GM10266 (cell line): Measurements from ENCODE around the gene HSF2.

Source experiments
- DNase-seq: peaks from one replicate; pipeline ENCODE4 v3.0.0; 2012; ENCODE audit errors: extremely low spot score
- TF ChIP-seq, protein P1 (sequence below): IDR thresholded peaks from 2 replicates; pipeline ENCODE4 v1.5.1; 2012; ENCODE audit warnings: mild to moderate bottlenecking, low read depth; ENCODE audit not compliant: control insufficient read depth, insufficient read depth; ENCODE audit errors: missing control alignments

The HSF2 gene

DNA sequence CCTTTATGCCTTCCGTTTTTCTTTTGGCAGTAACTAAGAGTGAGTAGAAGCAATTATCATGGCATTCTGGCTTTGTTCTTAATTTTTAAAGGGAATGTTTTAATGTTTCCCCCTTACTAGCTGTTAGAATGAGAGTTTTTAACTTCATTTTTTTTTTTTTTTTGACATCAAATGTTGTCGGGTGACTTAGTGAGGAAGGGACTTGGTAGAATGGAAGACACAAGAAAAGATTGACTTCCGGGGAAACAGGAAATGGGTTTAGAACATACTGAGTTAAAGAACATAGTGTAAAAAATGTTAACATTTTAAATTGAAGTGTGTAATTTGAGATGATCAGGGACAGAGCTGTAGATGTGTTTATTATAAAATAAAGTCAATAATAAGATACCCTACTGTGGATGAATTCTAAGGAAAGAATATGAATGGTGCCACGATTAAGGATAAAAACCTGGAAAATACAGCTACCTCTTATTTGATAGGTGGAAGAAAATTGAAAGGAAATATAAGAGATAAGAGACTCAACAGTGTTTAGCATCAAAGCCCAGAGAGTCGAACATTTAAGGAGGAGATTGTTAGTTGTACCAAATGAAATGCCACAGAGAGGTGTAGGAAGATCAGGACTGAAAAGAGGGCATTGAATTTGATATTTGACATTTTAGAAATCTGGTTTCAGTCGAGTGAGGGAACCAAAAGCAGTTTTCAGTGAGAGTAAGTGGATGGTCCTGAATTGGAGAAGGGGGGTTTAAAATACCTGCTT is 9.4 kb downstream of the HSF2 start:
- DNase-seq, result no peak
- TF ChIP-seq, protein P1, sequence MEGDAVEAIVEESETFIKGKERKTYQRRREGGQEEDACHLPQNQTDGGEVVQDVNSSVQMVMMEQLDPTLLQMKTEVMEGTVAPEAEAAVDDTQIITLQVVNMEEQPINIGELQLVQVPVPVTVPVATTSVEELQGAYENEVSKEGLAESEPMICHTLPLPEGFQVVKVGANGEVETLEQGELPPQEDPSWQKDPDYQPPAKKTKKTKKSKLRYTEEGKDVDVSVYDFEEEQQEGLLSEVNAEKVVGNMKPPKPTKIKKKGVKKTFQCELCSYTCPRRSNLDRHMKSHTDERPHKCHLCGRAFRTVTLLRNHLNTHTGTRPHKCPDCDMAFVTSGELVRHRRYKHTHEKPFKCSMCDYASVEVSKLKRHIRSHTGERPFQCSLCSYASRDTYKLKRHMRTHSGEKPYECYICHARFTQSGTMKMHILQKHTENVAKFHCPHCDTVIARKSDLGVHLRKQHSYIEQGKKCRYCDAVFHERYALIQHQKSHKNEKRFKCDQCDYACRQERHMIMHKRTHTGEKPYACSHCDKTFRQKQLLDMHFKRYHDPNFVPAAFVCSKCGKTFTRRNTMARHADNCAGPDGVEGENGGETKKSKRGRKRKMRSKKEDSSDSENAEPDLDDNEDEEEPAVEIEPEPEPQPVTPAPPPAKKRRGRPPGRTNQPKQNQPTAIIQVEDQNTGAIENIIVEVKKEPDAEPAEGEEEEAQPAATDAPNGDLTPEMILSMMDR, result no peak

DNA sequence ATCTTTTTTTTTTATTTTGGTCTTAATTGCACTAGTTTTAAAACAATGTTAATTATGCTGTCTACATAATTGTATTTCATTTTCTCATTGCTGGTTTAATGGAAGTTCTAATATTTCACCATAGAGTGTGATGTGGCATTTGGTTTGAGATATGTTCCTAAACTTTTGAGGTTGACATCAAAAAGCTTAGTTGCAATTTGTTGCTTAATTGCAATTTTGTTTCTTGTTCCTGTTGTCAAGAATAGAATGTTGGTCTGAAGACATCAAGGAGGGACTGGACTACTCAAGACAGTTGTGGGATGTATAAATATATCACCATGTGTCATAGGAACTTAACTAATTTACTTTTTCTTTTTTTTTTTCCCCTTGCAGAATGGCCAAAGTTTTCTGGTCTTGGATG is 12.5 kb downstream of the HSF2 start:
- DNase-seq, result no peak
- TF ChIP-seq, protein P1, result no peak

DNA sequence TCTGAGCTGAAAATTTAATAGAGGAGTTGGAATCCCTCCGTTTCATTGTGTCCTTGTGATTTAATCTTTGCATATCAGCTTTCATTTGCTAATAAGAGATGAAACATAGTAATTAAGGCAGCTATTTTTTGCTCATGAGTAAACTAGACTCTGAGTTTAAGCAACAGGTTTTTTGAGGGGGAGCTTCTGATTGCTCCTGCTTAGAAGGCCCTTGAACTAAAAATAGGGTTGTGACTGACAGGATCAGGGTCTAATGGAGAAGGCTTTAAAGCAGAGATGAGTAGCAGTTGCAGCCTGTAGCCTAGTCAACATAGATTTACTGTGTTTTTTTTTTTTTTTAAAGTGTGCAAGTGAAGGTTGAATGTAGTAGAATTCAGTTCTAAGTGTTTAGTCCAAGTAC is 17.4 kb downstream of the HSF2 start:
- no peak for DNase-seq
- TF ChIP-seq, protein P1, result no peak

DNA sequence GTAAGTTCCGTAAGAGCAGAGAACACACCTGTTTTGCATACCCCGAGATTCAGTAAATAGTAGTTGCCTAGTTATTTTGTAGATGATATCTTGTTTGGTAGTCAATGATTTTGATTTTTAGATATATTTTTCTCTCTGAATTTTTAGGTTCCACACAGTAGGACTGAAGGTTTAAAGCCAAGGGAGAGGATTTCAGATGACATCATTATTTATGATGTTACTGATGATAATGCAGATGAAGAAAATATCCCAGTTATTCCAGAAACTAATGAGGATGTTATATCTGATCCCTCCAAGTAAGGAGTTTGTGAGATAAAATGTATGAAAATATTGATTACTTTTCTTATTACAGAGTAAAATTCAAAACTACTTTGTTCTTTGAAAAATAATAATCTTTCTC is 22.6 kb downstream of the HSF2 start:
- DNase-seq, result no peak

DNA sequence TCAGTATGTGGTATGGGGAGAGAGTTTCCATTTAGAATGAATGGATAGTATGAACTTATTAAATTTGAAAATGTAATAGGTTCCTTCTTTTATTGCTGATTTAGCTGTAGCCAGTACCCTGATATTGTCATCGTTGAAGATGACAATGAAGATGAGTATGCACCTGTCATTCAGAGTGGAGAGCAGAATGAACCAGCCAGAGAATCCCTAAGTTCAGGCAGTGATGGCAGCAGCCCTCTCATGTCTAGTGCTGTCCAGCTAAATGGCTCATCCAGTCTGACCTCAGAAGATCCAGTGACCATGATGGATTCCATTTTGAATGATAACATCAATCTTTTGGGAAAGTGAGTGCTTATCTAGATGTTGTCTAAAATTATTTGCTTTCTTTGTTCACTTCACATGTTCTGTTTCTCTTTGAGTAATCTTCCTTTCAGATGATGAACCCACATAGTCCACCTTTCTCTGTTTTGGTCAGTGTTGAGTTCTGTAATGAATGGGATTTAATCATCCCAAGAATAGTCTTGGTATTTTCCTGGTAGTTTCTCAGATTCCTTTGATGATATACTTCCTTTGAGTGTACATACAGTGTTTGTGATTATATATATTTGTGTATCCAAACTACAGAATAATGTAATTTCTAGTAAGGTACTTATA is 23.3 kb downstream of the HSF2 start:
- DNase-seq, result no peak
- TF ChIP-seq, protein P1, result no peak

More for the DNA sequence above, 22.6 kb downstream of the HSF2 start:
- TF ChIP-seq, protein P1, result no peak

DNA sequence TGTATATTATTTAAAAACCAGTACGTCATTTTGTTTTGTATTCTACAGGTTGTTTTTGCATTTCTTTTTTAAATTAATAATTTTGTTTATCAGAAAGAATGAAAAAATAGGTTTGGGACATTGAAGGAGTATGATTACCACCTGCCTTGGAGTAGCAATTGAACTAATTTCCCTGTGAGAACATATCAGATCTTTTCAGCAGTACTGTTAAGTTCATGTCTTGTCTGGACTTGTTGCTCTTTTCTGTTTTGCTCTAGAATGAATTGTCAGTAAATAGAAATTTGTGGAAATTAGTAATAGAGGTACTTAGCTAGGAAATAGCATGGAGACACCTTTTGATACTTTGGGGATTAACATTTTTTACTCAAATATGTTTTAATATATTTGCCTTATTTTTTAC is 24.3 kb downstream of the HSF2 start:
- TF ChIP-seq, protein P1, result no peak
- DNase-seq, result no peak

DNA sequence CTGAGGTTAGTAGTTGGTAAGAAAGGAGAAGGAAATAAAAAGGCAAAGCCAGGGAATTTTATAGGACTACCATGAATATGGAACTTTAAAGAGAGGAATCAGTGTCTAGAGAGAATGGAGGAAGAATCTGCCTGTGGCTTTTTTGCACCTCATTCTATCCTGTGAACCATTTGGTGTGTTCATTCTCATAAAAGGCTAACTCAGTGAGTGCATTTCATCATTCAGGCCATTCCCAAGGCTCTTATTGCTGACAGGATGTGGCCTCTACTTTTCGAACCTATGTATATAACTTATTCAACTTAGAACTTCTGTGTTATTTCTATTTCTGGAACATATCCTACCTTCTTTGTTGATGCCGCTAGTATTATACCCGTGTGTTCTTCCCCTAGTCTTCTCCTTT is 27.1 kb downstream of the HSF2 start:
- TF ChIP-seq, protein P1, result no peak
- DNase-seq, result no peak
